Measurements from ENCODE around the gene S100P.
"Not testable (repeated sequence)": the region's sequence is repeated elsewhere in the genome, so short reads cannot be mapped to it uniquely, and the experiment has no call there.

DNA sequence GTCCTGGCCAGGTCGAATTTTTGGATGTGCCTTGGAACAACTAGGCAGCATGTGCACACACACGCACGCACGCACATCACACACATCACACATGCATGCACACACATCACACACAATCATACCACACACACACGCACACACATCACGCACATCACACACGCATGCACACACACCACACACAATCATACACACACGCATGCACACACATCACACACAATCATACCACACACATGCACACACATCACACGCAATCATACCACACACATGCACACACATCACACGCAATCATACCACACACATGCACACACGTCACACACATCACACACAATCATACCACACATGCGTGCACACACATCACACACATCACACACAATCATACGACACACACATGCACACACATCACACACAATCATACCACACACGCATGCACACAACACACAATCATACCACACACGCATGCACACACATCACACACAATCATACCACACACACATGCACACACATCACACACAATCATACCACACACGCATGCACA lies 31.8 kb downstream of the S100P start:
- TF ChIP-seq, protein P1, sequence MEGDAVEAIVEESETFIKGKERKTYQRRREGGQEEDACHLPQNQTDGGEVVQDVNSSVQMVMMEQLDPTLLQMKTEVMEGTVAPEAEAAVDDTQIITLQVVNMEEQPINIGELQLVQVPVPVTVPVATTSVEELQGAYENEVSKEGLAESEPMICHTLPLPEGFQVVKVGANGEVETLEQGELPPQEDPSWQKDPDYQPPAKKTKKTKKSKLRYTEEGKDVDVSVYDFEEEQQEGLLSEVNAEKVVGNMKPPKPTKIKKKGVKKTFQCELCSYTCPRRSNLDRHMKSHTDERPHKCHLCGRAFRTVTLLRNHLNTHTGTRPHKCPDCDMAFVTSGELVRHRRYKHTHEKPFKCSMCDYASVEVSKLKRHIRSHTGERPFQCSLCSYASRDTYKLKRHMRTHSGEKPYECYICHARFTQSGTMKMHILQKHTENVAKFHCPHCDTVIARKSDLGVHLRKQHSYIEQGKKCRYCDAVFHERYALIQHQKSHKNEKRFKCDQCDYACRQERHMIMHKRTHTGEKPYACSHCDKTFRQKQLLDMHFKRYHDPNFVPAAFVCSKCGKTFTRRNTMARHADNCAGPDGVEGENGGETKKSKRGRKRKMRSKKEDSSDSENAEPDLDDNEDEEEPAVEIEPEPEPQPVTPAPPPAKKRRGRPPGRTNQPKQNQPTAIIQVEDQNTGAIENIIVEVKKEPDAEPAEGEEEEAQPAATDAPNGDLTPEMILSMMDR (IDR thresholded peaks at IDR 0.05; ENCODE audit: low read depth, low read length, missing input control), result not testable (repeated sequence)
- not testable (repeated sequence) for TF ChIP-seq RAD21 (IDR thresholded peaks at IDR 0.05)

All from liver (tissue), 3 donors.